WERI-Rb-1 (cell line): ENCODE data around the gene CTCFL.

Experiments used
- DNase-seq: peaks from one replicate; pipeline ENCODE4 v3.0.0-alpha.2; 2020
- H3K27ac ChIP-seq: fragments of 250-450 bp; sonication (Bioruptor Pico); 2 replicates; pipeline ENCODE4 v1.5.1; 2020; ENCODE audit warnings: mild to moderate bottlenecking, moderate library complexity
- H3K27me3 ChIP-seq: fragments of 250-450 bp; sonication (Bioruptor Pico); 2 replicates; pipeline ENCODE4 v1.5.1; 2021; ENCODE audit warnings: mild to moderate bottlenecking, low read depth, moderate library complexity; ENCODE audit not compliant: insufficient read depth, severe bottlenecking
- H3K36me3 ChIP-seq: fragments of 250-450 bp; sonication (Bioruptor Pico); 2 replicates; pipeline ENCODE4 v1.5.1; 2020; ENCODE audit warnings: mild to moderate bottlenecking, moderate library complexity
- H3K4me3 ChIP-seq: 2 replicates; pipeline ENCODE4 v1.5.1; 2011; ENCODE audit warnings: low read depth, mild to moderate bottlenecking, control low read depth, low read length
- H3K9me3 ChIP-seq: fragments of 250-450 bp; sonication (Bioruptor Pico); 2 replicates; pipeline ENCODE4 v1.5.1; 2021; ENCODE audit warnings: mild to moderate bottlenecking, moderate library complexity; ENCODE audit not compliant: severe bottlenecking
- TF ChIP-seq, protein P1 (sequence below): IDR thresholded peaks from 2 replicates; pipeline ENCODE4 v1.5.1; 2011; ENCODE audit warnings: low read depth, mild to moderate bottlenecking, control low read depth, inconsistent platforms, low read length

The CTCFL gene

DNA sequence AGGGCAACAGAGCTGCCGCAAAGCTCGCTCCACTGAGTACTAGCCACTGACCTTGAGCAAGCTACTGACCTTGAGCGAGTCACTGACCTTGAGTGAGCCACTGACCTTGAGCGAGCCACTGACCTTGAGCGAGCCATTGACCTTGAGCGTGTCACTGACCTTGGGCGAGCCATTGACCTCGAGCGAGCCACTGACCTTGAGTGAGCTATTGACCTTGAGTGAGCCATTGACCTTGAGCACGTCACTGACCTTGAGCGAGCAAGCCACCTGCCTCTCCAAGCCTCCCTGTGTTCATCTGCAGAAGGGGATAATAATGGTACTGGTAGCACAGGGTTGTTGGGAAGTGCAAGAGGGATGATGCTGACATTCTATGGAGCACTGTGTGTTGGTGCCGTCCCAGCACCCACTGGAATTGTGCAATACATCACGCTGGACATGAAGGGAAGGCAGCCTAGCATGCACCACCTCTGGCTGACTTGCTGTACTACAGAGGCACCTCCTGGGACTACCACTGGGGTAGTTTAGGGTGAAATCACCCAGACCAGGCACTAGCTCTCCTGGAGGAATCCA is 60.2 kb downstream of the CTCFL start:
- Histone ChIP-seq H3K4me3 (no peak overlapping the region), H3K9me3 (no peaks in the 10 kb centered on the region), H3K27ac (no peak overlapping the region), H3K36me3 (no peaks in the 10 kb centered on the region), H3K27me3 (no peaks in the 10 kb centered on the region)
- TF ChIP-seq, protein P1, sequence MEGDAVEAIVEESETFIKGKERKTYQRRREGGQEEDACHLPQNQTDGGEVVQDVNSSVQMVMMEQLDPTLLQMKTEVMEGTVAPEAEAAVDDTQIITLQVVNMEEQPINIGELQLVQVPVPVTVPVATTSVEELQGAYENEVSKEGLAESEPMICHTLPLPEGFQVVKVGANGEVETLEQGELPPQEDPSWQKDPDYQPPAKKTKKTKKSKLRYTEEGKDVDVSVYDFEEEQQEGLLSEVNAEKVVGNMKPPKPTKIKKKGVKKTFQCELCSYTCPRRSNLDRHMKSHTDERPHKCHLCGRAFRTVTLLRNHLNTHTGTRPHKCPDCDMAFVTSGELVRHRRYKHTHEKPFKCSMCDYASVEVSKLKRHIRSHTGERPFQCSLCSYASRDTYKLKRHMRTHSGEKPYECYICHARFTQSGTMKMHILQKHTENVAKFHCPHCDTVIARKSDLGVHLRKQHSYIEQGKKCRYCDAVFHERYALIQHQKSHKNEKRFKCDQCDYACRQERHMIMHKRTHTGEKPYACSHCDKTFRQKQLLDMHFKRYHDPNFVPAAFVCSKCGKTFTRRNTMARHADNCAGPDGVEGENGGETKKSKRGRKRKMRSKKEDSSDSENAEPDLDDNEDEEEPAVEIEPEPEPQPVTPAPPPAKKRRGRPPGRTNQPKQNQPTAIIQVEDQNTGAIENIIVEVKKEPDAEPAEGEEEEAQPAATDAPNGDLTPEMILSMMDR = peak; percentile 48
- DNase-seq = peak; percentile 20

DNA sequence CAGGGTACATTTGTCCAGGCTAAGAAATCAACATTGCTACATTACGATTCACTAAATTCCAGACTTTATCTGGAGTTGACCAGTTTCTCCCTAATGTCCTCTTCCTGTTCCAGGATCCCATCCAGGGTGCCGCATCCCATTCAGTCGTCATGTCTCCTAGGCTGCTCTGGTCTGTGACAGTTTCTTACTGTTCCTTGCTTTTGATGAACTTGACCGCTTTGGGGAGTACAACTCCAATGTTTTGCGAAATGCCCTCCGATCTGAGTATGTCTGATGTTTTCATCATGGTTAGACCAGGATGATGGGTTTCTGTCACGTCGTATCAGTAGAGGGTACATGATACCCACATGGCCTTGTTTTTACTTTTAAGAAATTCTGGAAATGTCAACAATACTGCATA is 62.2 kb downstream of the CTCFL start:
- H3K36me3 ChIP-seq = no peaks in the 10 kb centered on the region
- H3K4me3 ChIP-seq = no peak overlapping the region
- H3K27ac ChIP-seq = no peak overlapping the region
- no peaks in the 10 kb centered on the region for H3K27me3 ChIP-seq
- H3K9me3 ChIP-seq = no peaks in the 10 kb centered on the region
- no peak for DNase-seq
- TF ChIP-seq, protein P1 = no peak

DNA sequence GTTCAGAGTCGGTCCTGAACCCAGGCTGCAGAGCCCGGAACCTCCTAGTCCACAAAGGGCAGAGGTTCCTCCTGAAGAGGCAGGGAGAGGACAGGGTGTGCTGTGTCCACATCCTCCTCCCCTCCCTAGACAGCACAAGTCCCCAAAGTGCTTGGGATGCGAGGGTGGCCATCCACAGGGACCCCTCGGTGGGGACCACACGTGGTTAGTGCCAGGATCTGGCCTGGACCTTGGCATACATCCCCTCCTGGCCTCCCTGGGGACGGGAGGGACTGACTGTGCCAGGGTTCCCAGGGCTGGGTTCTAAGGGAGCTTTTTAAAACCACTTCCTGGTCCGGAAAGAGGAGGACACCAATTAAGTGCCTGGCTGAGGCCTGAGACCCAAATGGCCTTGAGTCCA is 63.2 kb downstream of the CTCFL start:
- Histone ChIP-seq H3K27ac (no peak overlapping the region), H3K27me3 (no peaks in the 10 kb centered on the region), H3K36me3 (no peaks in the 10 kb centered on the region), H3K9me3 (no peaks in the 10 kb centered on the region), H3K4me3 (no peak overlapping the region)
- no peak for DNase-seq
- TF ChIP-seq, protein P1 = no peak

DNA sequence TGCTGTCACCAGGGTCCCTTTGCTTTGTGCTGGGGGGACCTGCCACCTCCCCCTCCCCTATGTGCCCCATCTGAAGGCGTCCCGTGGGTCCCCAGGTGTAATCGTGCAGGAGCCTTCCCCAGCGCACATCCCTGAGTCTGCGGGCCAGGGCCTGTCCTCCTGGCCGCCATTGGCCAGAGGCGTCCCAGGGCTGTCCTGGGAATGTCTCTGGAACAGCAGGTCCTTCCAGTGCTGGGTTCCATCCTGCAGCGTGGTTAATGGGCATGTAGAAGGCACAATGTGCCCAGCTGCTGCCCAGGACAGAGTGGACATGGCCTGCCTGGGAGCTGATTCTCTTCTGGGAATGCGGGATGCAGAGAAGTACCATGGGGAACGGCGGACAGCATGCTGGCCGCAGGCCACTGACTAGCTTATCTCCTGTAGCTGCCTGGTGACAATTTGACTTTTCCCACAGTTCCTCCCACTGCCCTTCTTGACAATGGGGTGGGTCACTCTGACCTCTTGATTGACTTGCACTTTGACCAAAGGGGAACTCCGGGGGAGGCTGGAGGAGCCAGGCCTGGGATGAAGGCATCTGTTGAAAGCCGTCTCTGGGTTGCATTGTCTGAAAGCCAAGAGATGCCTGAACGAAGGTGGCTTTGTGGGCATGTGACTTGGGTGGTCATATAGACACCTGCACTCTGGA is 64.0 kb downstream of the CTCFL start:
- TF ChIP-seq, protein P1 = no peak
- no peaks in the 10 kb centered on the region for H3K27me3 ChIP-seq
- H3K9me3 ChIP-seq = no peaks in the 10 kb centered on the region
- H3K27ac ChIP-seq = no peak overlapping the region
- H3K36me3 ChIP-seq = no peaks in the 10 kb centered on the region
- no peak overlapping the region for H3K4me3 ChIP-seq
- no peak for DNase-seq

DNA sequence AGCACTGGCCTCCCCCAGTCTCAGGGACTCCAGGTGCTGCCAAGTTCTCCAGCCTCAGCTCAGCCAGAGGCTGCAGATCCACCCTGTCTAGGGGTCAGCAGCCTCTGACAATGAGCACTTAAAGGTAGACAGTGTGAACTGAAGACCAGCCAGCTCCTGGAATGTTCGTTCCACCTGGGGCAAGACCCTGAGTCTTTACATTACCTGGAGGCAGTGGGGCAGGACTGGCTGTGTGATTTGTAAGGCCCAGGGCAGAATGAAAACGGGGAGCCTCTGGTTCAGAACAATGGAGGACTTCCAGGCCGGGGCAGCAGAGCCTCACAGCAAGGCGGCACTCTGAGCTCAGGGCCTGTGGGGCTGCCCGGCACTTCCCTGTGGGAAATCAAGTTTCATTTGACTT is 65.0 kb downstream of the CTCFL start:
- Histone ChIP-seq H3K27me3 (no peaks in the 10 kb centered on the region), H3K27ac (no peak overlapping the region), H3K36me3 (no peaks in the 10 kb centered on the region), H3K9me3 (no peaks in the 10 kb centered on the region), H3K4me3 (no peak overlapping the region)
- TF ChIP-seq, protein P1 = no peak
- DNase-seq = no peak

DNA sequence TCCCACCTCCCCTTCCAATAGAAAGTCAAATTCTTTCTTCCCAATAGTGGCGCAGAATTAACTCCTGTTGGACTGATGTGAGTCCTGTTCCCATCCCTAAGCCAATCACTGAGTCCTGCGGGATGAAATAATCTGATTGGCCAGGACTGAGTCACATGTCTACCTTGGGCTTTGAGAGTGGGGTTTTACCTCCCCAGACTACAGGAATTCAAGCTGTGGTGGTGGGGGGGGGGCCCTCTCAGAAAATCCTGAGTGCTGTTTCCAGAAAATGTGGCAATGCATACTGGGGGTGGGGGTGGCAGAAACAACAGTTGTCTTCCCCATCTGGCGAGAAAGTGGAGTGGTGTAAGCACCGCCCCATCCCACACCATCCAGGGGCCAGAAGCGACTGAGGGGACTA is 65.7 kb downstream of the CTCFL start:
- Histone ChIP-seq H3K27ac (no peak overlapping the region), H3K4me3 (no peak overlapping the region), H3K36me3 (no peaks in the 10 kb centered on the region), H3K27me3 (no peaks in the 10 kb centered on the region), H3K9me3 (no peaks in the 10 kb centered on the region)
- TF ChIP-seq, protein P1 = no peak
- no peak for DNase-seq
